ENCODE data around the gene ARHGEF40.

The ARHGEF40 gene

GRCh38 chr14:21084396-21084795 lies 14.3 kb downstream of the ARHGEF40 start:
- no peak for DNase-seq
- Histone ChIP-seq H3K4me3 (ENCODE audit: control insufficient read depth in 1 of 7, extremely low read depth in 1 of 7, insufficient read depth in 4 of 7, low read depth in 2 of 7, low read length in 6 of 7) (no peak overlapping the region), H3K27me3 (replicated peaks in 2 of 5; ENCODE audit: control insufficient read depth in 4 of 5, insufficient read depth in 5 of 5, low read length in 4 of 5) (no peaks in the 10 kb centered on the region), H3K27ac (ENCODE audit: insufficient read depth in 1 of 2, low read depth in 1 of 2, low read length in 2 of 2, poor library complexity in 1 of 2, severe bottlenecking in 2 of 2) (no peak overlapping the region), H3K4me1 (ENCODE audit: control extremely low read depth in 1 of 4, control insufficient read depth in 4 of 4, insufficient read depth in 4 of 4, low read length in 3 of 4) (peaks cover 0 to 14% (median 10%) of the 10 kb centered on the region in 4 experiments), H3K36me3 (ENCODE audit: control insufficient read depth in 4 of 4, insufficient read depth in 4 of 4, low read length in 3 of 4) (peaks cover 4 to 62% (median 36%) of the 10 kb centered on the region in 4 experiments), H3K9me3 (ENCODE audit: control extremely low read depth in 1 of 5, control insufficient read depth in 4 of 5, insufficient read depth in 2 of 5, low read depth in 1 of 5, low read length in 4 of 5) (no peaks in the 10 kb centered on the region)
- POLR2A ChIA-PET: no interaction called here
- 86% methylated on average over 1 of the region's 2 CpGs for WGBS (ENCODE audit: insufficient coverage)
- CTCF ChIA-PET: interaction anchor here (1.0 to 9.9 kb wide), 5 partner anchors 8 to 69 kb away, joined by 4 to 124 read pairs (median 9); partner anchors contain the start of gene ARHGEF40

GRCh38 chr14:21084998-21085853 lies 15.1 kb downstream of the ARHGEF40 start:
- no peak overlapping the region for H3K4me3 ChIP-seq (ENCODE audit: control insufficient read depth in 1 of 7, extremely low read depth in 1 of 7, insufficient read depth in 4 of 7, low read depth in 2 of 7, low read length in 6 of 7)
- H3K27me3 ChIP-seq (replicated peaks in 2 of 5; ENCODE audit: control insufficient read depth in 4 of 5, insufficient read depth in 5 of 5, low read length in 4 of 5): no peaks in the 10 kb centered on the region
- peak in 1 of 3 donors; percentile 21 for DNase-seq
- no peaks in the 10 kb centered on the region for H3K9me3 ChIP-seq (ENCODE audit: control extremely low read depth in 1 of 5, control insufficient read depth in 4 of 5, insufficient read depth in 2 of 5, low read depth in 1 of 5, low read length in 4 of 5)
- WGBS (ENCODE audit: insufficient coverage): 93% methylated on average over 17 of the region's 17 CpGs
- ChIA-PET CTCF (interaction anchor here (0.8 to 9.9 kb wide), 4 partner anchors 7 to 17 kb away, joined by 3 to 124 read pairs (median 10); partner anchors contain the start of gene ARHGEF40), POLR2A (no interaction called here)
- H3K36me3 ChIP-seq (ENCODE audit: control insufficient read depth in 4 of 4, insufficient read depth in 4 of 4, low read length in 3 of 4): peaks cover 4 to 61% (median 34%) of the 10 kb centered on the region in 4 experiments
- peaks cover 0 to 14% (median 10%) of the 10 kb centered on the region in 4 experiments for H3K4me1 ChIP-seq (ENCODE audit: control extremely low read depth in 1 of 4, control insufficient read depth in 4 of 4, insufficient read depth in 4 of 4, low read length in 3 of 4)
- H3K27ac ChIP-seq (ENCODE audit: insufficient read depth in 1 of 2, low read depth in 1 of 2, low read length in 2 of 2, poor library complexity in 1 of 2, severe bottlenecking in 2 of 2): no peak overlapping the region

- H3K36me3 ChIP-seq (ENCODE audit: control insufficient read depth in 4 of 4, insufficient read depth in 4 of 4, low read length in 3 of 4): peaks cover 4 to 65% (median 34%) of the 10 kb centered on the region in 4 experiments
- POLR2A ChIA-PET: interaction anchor here (1.0 to 1.4 kb wide), 2 partner anchors 16 to 18 kb away, joined by 5 to 10 read pairs; partner anchors contain the start of gene ARHGEF40
These were observed 16.8 kb downstream of the ARHGEF40 start for GRCh38 chr14:21086908-21087293.

GRCh38 chr14:21087294-21088091 lies 17.4 kb downstream of the ARHGEF40 start:
- Histone ChIP-seq H3K9me3 (ENCODE audit: control extremely low read depth in 1 of 5, control insufficient read depth in 4 of 5, insufficient read depth in 2 of 5, low read depth in 1 of 5, low read length in 4 of 5) (no peaks in the 10 kb centered on the region), H3K4me3 (ENCODE audit: control insufficient read depth in 1 of 7, extremely low read depth in 1 of 7, insufficient read depth in 4 of 7, low read depth in 2 of 7, low read length in 6 of 7) (no peak overlapping the region), H3K4me1 (ENCODE audit: control extremely low read depth in 1 of 4, control insufficient read depth in 4 of 4, insufficient read depth in 4 of 4, low read length in 3 of 4) (peaks cover 0 to 14% (median 11%) of the 10 kb centered on the region in 4 experiments), H3K27me3 (replicated peaks in 2 of 5; ENCODE audit: control insufficient read depth in 4 of 5, insufficient read depth in 5 of 5, low read length in 4 of 5) (no peaks in the 10 kb centered on the region), H3K36me3 (ENCODE audit: control insufficient read depth in 4 of 4, insufficient read depth in 4 of 4, low read length in 3 of 4) (peaks cover 4 to 63% (median 30%) of the 10 kb centered on the region in 4 experiments), H3K27ac (ENCODE audit: insufficient read depth in 1 of 2, low read depth in 1 of 2, low read length in 2 of 2, poor library complexity in 1 of 2, severe bottlenecking in 2 of 2) (peak overlapping the region; percentile 62 to 68)
- ChIA-PET CTCF (interaction anchor here (0.6 to 9.9 kb wide), 11 partner anchors 9 to 76 kb away, joined by 3 to 124 read pairs (median 5); partner anchors contain the start of genes ARHGEF40 and TMEM253), POLR2A (interaction anchor here (1.0 to 1.4 kb wide), 2 partner anchors 17 to 19 kb away, joined by 5 to 10 read pairs; partner anchors contain the start of gene ARHGEF40)
- DNase-seq: peak; percentile 95 to 99 (median 99)
- 58% methylated on average over 13 of the region's 19 CpGs for WGBS (ENCODE audit: insufficient coverage)

More at GRCh38 chr14:21086908-21087293, 16.8 kb downstream of the ARHGEF40 start:
- H3K9me3 ChIP-seq (ENCODE audit: control extremely low read depth in 1 of 5, control insufficient read depth in 4 of 5, insufficient read depth in 2 of 5, low read depth in 1 of 5, low read length in 4 of 5): no peaks in the 10 kb centered on the region
- H3K27me3 ChIP-seq (replicated peaks in 2 of 5; ENCODE audit: control insufficient read depth in 4 of 5, insufficient read depth in 5 of 5, low read length in 4 of 5): no peaks in the 10 kb centered on the region
- no peak for DNase-seq
- no peak overlapping the region for H3K4me3 ChIP-seq (ENCODE audit: control insufficient read depth in 1 of 7, extremely low read depth in 1 of 7, insufficient read depth in 4 of 7, low read depth in 2 of 7, low read length in 6 of 7)
- CTCF ChIA-PET: interaction anchor here (0.6 to 9.9 kb wide), 10 partner anchors 8 to 76 kb away, joined by 3 to 124 read pairs (median 6); partner anchors contain the start of genes ARHGEF40 and TMEM253
- H3K4me1 ChIP-seq (ENCODE audit: control extremely low read depth in 1 of 4, control insufficient read depth in 4 of 4, insufficient read depth in 4 of 4, low read length in 3 of 4): peaks cover 0 to 14% (median 10%) of the 10 kb centered on the region in 4 experiments
- WGBS (ENCODE audit: insufficient coverage): 100% methylated on average over 1 of the region's 4 CpGs
- H3K27ac ChIP-seq (ENCODE audit: insufficient read depth in 1 of 2, low read depth in 1 of 2, low read length in 2 of 2, poor library complexity in 1 of 2, severe bottlenecking in 2 of 2): peak overlapping the region; percentile 13 to 59

- Histone ChIP-seq H3K36me3 (ENCODE audit: control insufficient read depth in 4 of 4, insufficient read depth in 4 of 4, low read length in 3 of 4) (peaks cover 4 to 65% (median 30%) of the 10 kb centered on the region in 4 experiments), H3K4me1 (ENCODE audit: control extremely low read depth in 1 of 4, control insufficient read depth in 4 of 4, insufficient read depth in 4 of 4, low read length in 3 of 4) (peaks cover 0 to 18% (median 13%) of the 10 kb centered on the region in 4 experiments), H3K9me3 (ENCODE audit: control extremely low read depth in 1 of 5, control insufficient read depth in 4 of 5, insufficient read depth in 2 of 5, low read depth in 1 of 5, low read length in 4 of 5) (no peaks in the 10 kb centered on the region), H3K4me3 (ENCODE audit: control insufficient read depth in 1 of 7, extremely low read depth in 1 of 7, insufficient read depth in 4 of 7, low read depth in 2 of 7, low read length in 6 of 7) (no peak overlapping the region), H3K27me3 (replicated peaks in 2 of 5; ENCODE audit: control insufficient read depth in 4 of 5, insufficient read depth in 5 of 5, low read length in 4 of 5) (no peaks in the 10 kb centered on the region), H3K27ac (ENCODE audit: insufficient read depth in 1 of 2, low read depth in 1 of 2, low read length in 2 of 2, poor library complexity in 1 of 2, severe bottlenecking in 2 of 2) (peak overlapping the region in 1 of 2 experiments; percentile 68)
- CTCF ChIA-PET: interaction anchor here (1.0 to 9.9 kb wide), 8 partner anchors 14 to 409 kb away, joined by 3 to 124 read pairs (median 39); partner anchors contain the start of genes ARHGEF40 and TMEM253
- DNase-seq: no peak
- POLR2A ChIA-PET: interaction anchor here (2.1 kb wide), 1 partner anchor 16 kb away, joined by 5 read pairs; no protein-coding TSS in a partner anchor
- WGBS (ENCODE audit: insufficient coverage): 91% methylated on average over 3 of the region's 4 CpGs
These were observed 18.6 kb downstream of the ARHGEF40 start for GRCh38 chr14:21088687-21089086.

GRCh38 chr14:21089271-21089670 lies 19.2 kb downstream of the ARHGEF40 start:
- Histone ChIP-seq H3K9me3 (ENCODE audit: control extremely low read depth in 1 of 5, control insufficient read depth in 4 of 5, insufficient read depth in 2 of 5, low read depth in 1 of 5, low read length in 4 of 5) (no peaks in the 10 kb centered on the region), H3K27ac (ENCODE audit: insufficient read depth in 1 of 2, low read depth in 1 of 2, low read length in 2 of 2, poor library complexity in 1 of 2, severe bottlenecking in 2 of 2) (peak overlapping the region in 1 of 2 experiments; percentile 18), H3K36me3 (ENCODE audit: control insufficient read depth in 4 of 4, insufficient read depth in 4 of 4, low read length in 3 of 4) (peaks cover 4 to 60% (median 29%) of the 10 kb centered on the region in 4 experiments), H3K27me3 (replicated peaks in 2 of 5; ENCODE audit: control insufficient read depth in 4 of 5, insufficient read depth in 5 of 5, low read length in 4 of 5) (no peaks in the 10 kb centered on the region), H3K4me3 (ENCODE audit: control insufficient read depth in 1 of 7, extremely low read depth in 1 of 7, insufficient read depth in 4 of 7, low read depth in 2 of 7, low read length in 6 of 7) (no peak overlapping the region), H3K4me1 (ENCODE audit: control extremely low read depth in 1 of 4, control insufficient read depth in 4 of 4, insufficient read depth in 4 of 4, low read length in 3 of 4) (peaks cover 0 to 18% (median 13%) of the 10 kb centered on the region in 4 experiments)
- no CpG with 5 or more reads among the region's 1 CpG for WGBS (ENCODE audit: insufficient coverage)
- no peak for DNase-seq
- CTCF ChIA-PET: interaction anchor here (0.8 to 9.9 kb wide), 13 partner anchors 11 to 410 kb away, joined by 3 to 124 read pairs (median 7); partner anchors contain the start of genes ARHGEF40 and TMEM253
- POLR2A ChIA-PET: interaction anchor here (2.1 kb wide), 1 partner anchor 15 kb away, joined by 5 read pairs; no protein-coding TSS in a partner anchor
